Effector memory CD8-positive, alpha-beta T cell (primary cell): ENCODE results near the gene LARP1.
"Not testable (repeated sequence)": the region's sequence is repeated elsewhere in the genome, so short reads cannot be mapped to it uniquely, and the experiment has no call there.

Source experiments
- ATAC-seq: fragments of 150-1000 bp; cut with Tn5 transposase; replicated peaks from 2 replicates; pipeline ENCODE4 v1.10.0; 2021; ENCODE audit warnings: mild to moderate bottlenecking, moderate library complexity
- DNase-seq, 3 experiments: peaks; one replicate each; pipeline ENCODE4 v3.0.0; 2021
- H3K27ac Mint-ChIP-seq, 2 donors: one replicate each; pipeline ENCODE4 v1.8.0; 2022; ENCODE audit warnings: mild to moderate bottlenecking in 2 of 2, mixed read lengths in 2 of 2, moderate library complexity in 2 of 2
- H3K27me3 Mint-ChIP-seq, 2 donors: one replicate each; pipeline ENCODE4 v1.8.0; 2022; ENCODE audit warnings: mixed read lengths in 2 of 2
- H3K36me3 Mint-ChIP-seq: one replicate; pipeline ENCODE4 v1.8.0; 2022; ENCODE audit warnings: mild to moderate bottlenecking, moderate library complexity, mixed read lengths; ENCODE audit not compliant: insufficient read depth
- H3K4me1 Mint-ChIP-seq, 2 donors: one replicate each; pipeline ENCODE4 v1.8.0; 2022; ENCODE audit warnings: low read depth in 2 of 2, mixed read lengths in 2 of 2
- H3K4me3 Mint-ChIP-seq, 2 donors: one replicate each; pipeline ENCODE4 v1.8.0; 2022; ENCODE audit warnings: mild to moderate bottlenecking in 2 of 2, mixed read lengths in 2 of 2, moderate library complexity in 2 of 2
- H3K9me3 Mint-ChIP-seq, 2 donors: one replicate each; pipeline ENCODE4 v1.8.0; 2022; ENCODE audit warnings: mixed read lengths in 2 of 2

LARP1 gene

GRCh38 chr5:154759868-154760267, 4.7 kb downstream of the LARP1 start:
- Mint-ChIP-seq H3K4me1 (peaks cover 45 to 54% of the 10 kb centered on the region in 2 donors), H3K4me3 (peak overlapping the region; percentile 36 to 94), H3K27ac (peak overlapping the region; percentile 32 to 60), H3K36me3 (peaks cover 14% of the 10 kb centered on the region)
- H3K27me3 Mint-ChIP-seq, ATAC-seq, DNase-seq, H3K9me3 Mint-ChIP-seq: not testable (repeated sequence)

- Mint-ChIP-seq H3K27ac (peak overlapping the region; percentile 60 to 87), H3K27me3 (no peaks in the 10 kb centered on the region), H3K4me3 (peak overlapping the region; percentile 36 to 54), H3K4me1 (peaks cover 54 to 63% of the 10 kb centered on the region in 2 donors), H3K36me3 (peaks cover 10% of the 10 kb centered on the region), H3K9me3 (no peaks in the 10 kb centered on the region)
- DNase-seq (peak in 1 of 3 experiments; percentile 9), ATAC-seq (peak; percentile 15)
These were observed 6.0 kb downstream of the LARP1 start for GRCh38 chr5:154761046-154761736.

GRCh38 chr5:154762261-154762660, 7.1 kb downstream of the LARP1 start:
- peaks cover 3% of the 10 kb centered on the region for H3K36me3 Mint-ChIP-seq
- no peak for DNase-seq
- H3K27ac Mint-ChIP-seq: peak overlapping the region; percentile 55 to 87
- no peaks in the 10 kb centered on the region for H3K9me3 Mint-ChIP-seq
- H3K4me3 Mint-ChIP-seq: peak overlapping the region in 1 of 2 donors; percentile 36
- H3K4me1 Mint-ChIP-seq: peaks cover 57 to 65% of the 10 kb centered on the region in 2 donors
- no peak for ATAC-seq
- H3K27me3 Mint-ChIP-seq: no peaks in the 10 kb centered on the region

DNA sequence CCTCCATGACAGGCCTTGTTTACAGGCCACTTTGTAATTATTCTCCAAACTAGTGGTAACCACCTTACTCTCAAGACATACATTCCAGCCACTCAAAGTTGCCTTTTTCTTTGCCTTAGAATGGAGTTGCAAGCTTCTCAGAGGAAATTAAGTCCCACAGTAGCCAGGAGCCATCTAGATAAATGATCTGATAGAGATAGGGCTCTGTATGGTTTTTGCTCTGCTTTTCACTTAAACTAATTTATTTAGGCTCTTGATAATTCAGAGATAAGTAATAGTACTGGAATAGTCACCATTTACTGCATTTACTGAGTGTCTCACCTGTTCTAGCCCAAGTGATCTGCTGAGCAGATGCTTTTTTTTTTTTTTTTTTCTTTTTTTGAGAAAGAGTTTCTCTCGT, 7.5 kb downstream of the LARP1 start:
- ATAC-seq (no peak), DNase-seq (no peak)
- Mint-ChIP-seq H3K4me1 (peaks cover 58 to 66% of the 10 kb centered on the region in 2 donors), H3K27ac (peak overlapping the region in 1 of 2 donors; percentile 55), H3K4me3 (no peak overlapping the region), H3K9me3 (no peaks in the 10 kb centered on the region), H3K27me3 (no peaks in the 10 kb centered on the region), H3K36me3 (peaks cover 2% of the 10 kb centered on the region)

GRCh38 chr5:154764967-154765366, 9.8 kb downstream of the LARP1 start:
- H3K4me1 Mint-ChIP-seq: peaks cover 56 to 65% of the 10 kb centered on the region in 2 donors
- H3K9me3 Mint-ChIP-seq: no peaks in the 10 kb centered on the region
- ATAC-seq (no peak), DNase-seq (no peak)
- H3K36me3 Mint-ChIP-seq: peaks cover 10% of the 10 kb centered on the region
- peak overlapping the region in 1 of 2 donors; percentile 2 for H3K27ac Mint-ChIP-seq
- no peaks in the 10 kb centered on the region for H3K27me3 Mint-ChIP-seq
- H3K4me3 Mint-ChIP-seq: no peak overlapping the region

GRCh38 chr5:154765396-154765925, 10.3 kb downstream of the LARP1 start:
- no peak for ATAC-seq
- peaks cover 61 to 67% of the 10 kb centered on the region in 2 donors for H3K4me1 Mint-ChIP-seq
- H3K9me3 Mint-ChIP-seq: no peaks in the 10 kb centered on the region
- H3K4me3 Mint-ChIP-seq: no peak overlapping the region
- H3K27me3 Mint-ChIP-seq: no peaks in the 10 kb centered on the region
- H3K36me3 Mint-ChIP-seq: peaks cover 11% of the 10 kb centered on the region
- peak overlapping the region in 1 of 2 donors; percentile 39 for H3K27ac Mint-ChIP-seq
- DNase-seq: no peak

DNA sequence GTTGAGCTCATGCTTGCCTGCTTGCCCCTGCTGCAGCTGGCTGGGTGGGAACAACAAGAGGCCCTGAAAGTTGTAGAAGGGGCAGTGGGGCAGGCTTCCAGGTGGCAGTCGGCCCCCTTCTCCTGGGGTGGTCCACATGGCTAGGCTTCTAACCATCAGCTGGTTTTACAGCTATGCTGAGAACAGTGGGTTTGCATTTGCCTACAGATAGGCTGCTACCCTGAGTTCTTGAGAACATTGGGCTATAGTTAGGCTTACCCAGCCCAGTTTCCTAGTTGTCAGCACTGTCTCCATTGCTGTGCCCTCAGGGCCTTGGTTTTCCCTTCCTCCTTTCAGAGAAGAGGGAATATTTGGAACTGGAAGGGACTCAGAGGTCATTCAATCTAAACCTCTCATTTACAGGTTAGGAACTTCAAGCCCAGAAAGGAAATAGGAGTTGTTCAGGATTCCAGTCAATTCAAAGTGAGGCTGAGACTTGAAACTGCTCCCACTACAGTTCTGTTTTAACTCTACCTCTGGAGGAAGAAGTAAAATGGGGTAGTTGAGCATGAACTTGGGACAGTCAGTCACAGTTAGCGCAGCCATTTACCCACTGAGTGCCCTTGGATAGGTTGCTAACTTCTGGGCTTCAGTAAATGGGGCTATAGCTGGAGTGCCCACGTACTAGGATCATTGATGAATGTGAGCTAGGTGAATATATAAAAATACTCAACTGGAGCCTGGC, 11.5 kb downstream of the LARP1 start:
- peaks cover 11% of the 10 kb centered on the region for H3K36me3 Mint-ChIP-seq
- H3K4me3 Mint-ChIP-seq: peak overlapping the region; percentile 15 to 48
- no peak for DNase-seq
- H3K27ac Mint-ChIP-seq: peak overlapping the region; percentile 8 to 39
- no peaks in the 10 kb centered on the region for H3K9me3 Mint-ChIP-seq
- no peak for ATAC-seq
- H3K4me1 Mint-ChIP-seq: peaks cover 56 to 61% of the 10 kb centered on the region in 2 donors
- H3K27me3 Mint-ChIP-seq: no peaks in the 10 kb centered on the region

- peak overlapping the region; percentile 8 to 39 for H3K27ac Mint-ChIP-seq
- peaks cover 55 to 56% of the 10 kb centered on the region in 2 donors for H3K4me1 Mint-ChIP-seq
- peaks cover 11% of the 10 kb centered on the region for H3K36me3 Mint-ChIP-seq
- ATAC-seq: peak; percentile 22
- H3K9me3 Mint-ChIP-seq: no peaks in the 10 kb centered on the region
- no peaks in the 10 kb centered on the region for H3K27me3 Mint-ChIP-seq
- peak overlapping the region; percentile 1 to 5 for H3K4me3 Mint-ChIP-seq
- no peak for DNase-seq
These were observed 12.4 kb downstream of the LARP1 start for GRCh38 chr5:154767576-154767975.

GRCh38 chr5:154768207-154768606, 13.0 kb downstream of the LARP1 start:
- no peak for ATAC-seq
- peak overlapping the region in 1 of 2 donors; percentile 5 for H3K4me3 Mint-ChIP-seq
- no peaks in the 10 kb centered on the region for H3K27me3 Mint-ChIP-seq
- DNase-seq: no peak
- H3K4me1 Mint-ChIP-seq: peaks cover 59 to 60% of the 10 kb centered on the region in 2 donors
- H3K27ac Mint-ChIP-seq: peak overlapping the region in 1 of 2 donors; percentile 39
- peaks cover 11% of the 10 kb centered on the region for H3K36me3 Mint-ChIP-seq
- H3K9me3 Mint-ChIP-seq: no peaks in the 10 kb centered on the region

DNA sequence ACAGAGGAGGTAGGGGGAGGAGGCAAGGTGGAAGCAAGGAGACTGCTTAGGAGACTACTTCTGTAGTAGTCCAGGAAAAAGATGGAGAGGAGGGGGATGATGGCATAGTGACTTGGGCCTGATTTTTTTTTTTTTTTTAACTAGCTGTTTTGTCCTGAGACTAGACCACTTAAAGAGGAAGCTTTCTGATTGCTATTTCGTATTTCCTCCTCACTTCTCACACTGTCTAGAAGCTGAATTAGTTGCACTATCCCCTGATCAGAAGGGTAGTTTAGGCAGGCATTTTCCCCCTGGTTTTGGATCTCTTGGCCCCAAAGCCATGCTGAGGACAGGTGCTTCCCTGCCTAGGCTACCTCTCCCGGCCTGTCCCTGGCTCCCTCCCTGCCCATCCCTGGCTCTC, 14.9 kb downstream of the LARP1 start:
- DNase-seq (no peak), ATAC-seq (peak; percentile 32)
- Mint-ChIP-seq H3K4me3 (peak overlapping the region; percentile 11 to 56), H3K27ac (peak overlapping the region; percentile 84 to 92), H3K4me1 (peaks cover 71 to 72% of the 10 kb centered on the region in 2 donors), H3K36me3 (peaks cover 11% of the 10 kb centered on the region), H3K9me3 (no peaks in the 10 kb centered on the region), H3K27me3 (no peaks in the 10 kb centered on the region)

GRCh38 chr5:154771383-154771901, 16.3 kb downstream of the LARP1 start:
- Mint-ChIP-seq H3K27ac (peak overlapping the region in 1 of 2 donors; percentile 92), H3K4me3 (no peak overlapping the region)
- ATAC-seq: no peak

DNA sequence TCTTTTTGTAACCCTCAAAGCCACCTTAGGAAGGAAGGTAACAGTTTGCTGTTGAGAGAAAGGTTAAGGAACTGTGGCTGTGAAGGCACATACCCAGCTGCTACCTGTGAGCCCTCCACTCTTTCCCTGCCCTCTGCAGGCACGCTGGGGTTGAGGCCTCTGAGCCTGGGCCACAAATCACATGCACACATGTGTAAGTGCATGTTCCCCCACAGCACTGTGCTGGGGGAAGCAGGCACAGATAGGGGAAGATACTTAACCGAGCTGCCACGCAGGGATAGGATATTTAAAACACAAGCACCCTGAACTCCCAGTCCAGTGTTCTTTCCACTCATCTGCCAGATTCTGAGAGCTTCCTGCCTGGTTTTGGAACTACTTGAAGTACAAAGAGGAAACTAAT, 18.1 kb downstream of the LARP1 start:
- ATAC-seq (no peak), DNase-seq (no peak)
- Mint-ChIP-seq H3K4me3 (peak overlapping the region in 1 of 2 donors; percentile 21), H3K27me3 (no peaks in the 10 kb centered on the region), H3K27ac (peak overlapping the region; percentile 69 to 78), H3K9me3 (no peaks in the 10 kb centered on the region), H3K36me3 (peaks cover 9% of the 10 kb centered on the region), H3K4me1 (peaks cover 53 to 54% of the 10 kb centered on the region in 2 donors)

More at GRCh38 chr5:154771383-154771901, 16.3 kb downstream of the LARP1 start:
- no peak for DNase-seq
- H3K36me3 Mint-ChIP-seq: peaks cover 11% of the 10 kb centered on the region
- H3K27me3 Mint-ChIP-seq: no peaks in the 10 kb centered on the region
- H3K4me1 Mint-ChIP-seq: peaks cover 66 to 67% of the 10 kb centered on the region in 2 donors
- no peaks in the 10 kb centered on the region for H3K9me3 Mint-ChIP-seq

DNA sequence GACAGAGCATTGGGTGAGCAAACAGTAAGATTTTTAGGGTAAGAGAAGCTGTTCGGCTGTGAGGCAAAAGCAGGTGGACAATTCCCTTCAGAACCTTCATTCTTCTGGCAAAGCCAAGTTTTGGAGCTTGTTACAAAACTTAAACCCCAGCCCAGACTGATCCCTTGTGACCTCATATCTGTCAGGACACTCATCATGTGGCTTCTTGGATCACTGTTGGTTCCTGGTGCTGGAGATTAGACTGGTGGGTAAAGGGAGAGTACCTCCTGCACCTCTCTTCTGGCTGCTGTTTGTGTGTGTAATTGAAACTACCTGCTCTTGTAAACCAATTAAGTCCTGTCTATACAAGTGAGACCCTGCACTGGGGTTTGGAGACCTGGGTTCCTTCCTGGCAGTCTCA, 21.0 kb downstream of the LARP1 start:
- ATAC-seq (no peak), DNase-seq (no peak)
- peaks cover 6% of the 10 kb centered on the region for H3K36me3 Mint-ChIP-seq
- no peaks in the 10 kb centered on the region for H3K9me3 Mint-ChIP-seq
- H3K27ac Mint-ChIP-seq: peak overlapping the region; percentile 50 to 69
- H3K4me1 Mint-ChIP-seq: peaks cover 53 to 54% of the 10 kb centered on the region in 2 donors
- H3K27me3 Mint-ChIP-seq: no peaks in the 10 kb centered on the region
- H3K4me3 Mint-ChIP-seq: no peak overlapping the region
